SJSA1 (cell line): ENCODE data around the gene EIF3C. TPM values are rescaled to one million over a fixed set of nuclear protein-coding genes. Genes with fewer than 3 reads are reported as not detected.
"Not testable (repeated sequence)": the region's sequence is repeated elsewhere in the genome, so short reads cannot be mapped to it uniquely, and the experiment has no call there.

Experiments
- DNase-seq, 2 experiments: peaks; one replicate each; pipeline ENCODE4 v3.0.0-alpha.2; 2015 to 2020; ENCODE audit warnings: low spot score in 2 of 2, low read depth in 1 of 2
- H3K27ac ChIP-seq: fragments of 250-450 bp; sonication (Bioruptor Pico); 2 replicates; pipeline ENCODE4 v1.5.1; 2020; ENCODE audit warnings: mild to moderate bottlenecking, moderate library complexity
- H3K27me3 ChIP-seq: fragments of 250-450 bp; sonication (Bioruptor Pico); replicated peaks from 2 replicates; pipeline ENCODE4 v1.5.1; 2020; ENCODE audit warnings: mild to moderate bottlenecking, moderate library complexity
- H3K36me3 ChIP-seq: fragments of 250-450 bp; sonication (Bioruptor Pico); 2 replicates; pipeline ENCODE4 v1.5.1; 2020; ENCODE audit warnings: mild to moderate bottlenecking
- H3K4me1 ChIP-seq: fragments of 250-450 bp; sonication (Bioruptor Pico); replicated peaks from 2 replicates; pipeline ENCODE4 v1.6.1; 2021; ENCODE audit warnings: mild to moderate bottlenecking
- H3K4me3 ChIP-seq: fragments of 250-450 bp; sonication (Bioruptor Pico); 2 replicates; pipeline ENCODE4 v1.5.1; 2020; ENCODE audit warnings: mild to moderate bottlenecking
- H3K9me3 ChIP-seq: fragments of 250-450 bp; sonication (Bioruptor Pico); replicated peaks from 2 replicates; pipeline ENCODE4 v1.5.1; 2020; ENCODE audit warnings: mild to moderate bottlenecking
- total RNA-seq: library from RNA; depleted of rRNA; stranded (reverse); fragments of >200 nt; shearing (Covaris generic); gene quantifications from 2 replicates; pipeline ENCODE4 v1.2.3, GENCODE V29; 2014

The EIF3C gene
- total RNA-seq, 1 experiment from 2014 or later = 76.5 TPM

- not testable (repeated sequence) for DNase-seq, H3K9me3 ChIP-seq, H3K4me1 ChIP-seq, H3K36me3 ChIP-seq, H3K27ac ChIP-seq, H3K27me3 ChIP-seq, H3K4me3 ChIP-seq
Measured at GRCh38 chr16:28722852-28723650, 11.8 kb downstream of the EIF3C start.

GRCh38 chr16:28731253-28731652, 20.0 kb downstream of the EIF3C start:
- not testable (repeated sequence) for H3K27me3 ChIP-seq, H3K9me3 ChIP-seq, H3K27ac ChIP-seq, H3K36me3 ChIP-seq, H3K4me1 ChIP-seq, H3K4me3 ChIP-seq, DNase-seq

GRCh38 chr16:28732455-28733124, 21.3 kb downstream of the EIF3C start:
- not testable (repeated sequence) for DNase-seq, H3K27ac ChIP-seq, H3K4me3 ChIP-seq, H3K4me1 ChIP-seq, H3K36me3 ChIP-seq, H3K27me3 ChIP-seq, H3K9me3 ChIP-seq

GRCh38 chr16:28739787-28740186, 28.5 kb downstream of the EIF3C start:
- H3K36me3 ChIP-seq, H3K27me3 ChIP-seq, H3K9me3 ChIP-seq, DNase-seq, H3K4me3 ChIP-seq, H3K27ac ChIP-seq, H3K4me1 ChIP-seq: not testable (repeated sequence)

- H3K36me3 ChIP-seq, H3K27me3 ChIP-seq: not testable (repeated sequence)
Measured at GRCh38 chr16:28740631-28741030, 29.4 kb downstream of the EIF3C start.

GRCh38 chr16:28741295-28741694, 30.0 kb downstream of the EIF3C start:
- H3K9me3 ChIP-seq, H3K36me3 ChIP-seq, H3K4me1 ChIP-seq, H3K4me3 ChIP-seq, H3K27ac ChIP-seq, DNase-seq, H3K27me3 ChIP-seq: not testable (repeated sequence)

More at GRCh38 chr16:28740631-28741030, 29.4 kb downstream of the EIF3C start:
- not testable (repeated sequence) for H3K27ac ChIP-seq, DNase-seq, H3K9me3 ChIP-seq, H3K4me1 ChIP-seq, H3K4me3 ChIP-seq

GRCh38 chr16:28746618-28747350, 35.5 kb downstream of the EIF3C start:
- H3K27me3 ChIP-seq, DNase-seq, H3K4me1 ChIP-seq, H3K36me3 ChIP-seq, H3K4me3 ChIP-seq, H3K9me3 ChIP-seq, H3K27ac ChIP-seq: not testable (repeated sequence)

GRCh38 chr16:28749997-28750465, 38.8 kb downstream of the EIF3C start:
- not testable (repeated sequence) for H3K4me3 ChIP-seq, H3K36me3 ChIP-seq, H3K9me3 ChIP-seq, H3K4me1 ChIP-seq, H3K27me3 ChIP-seq, H3K27ac ChIP-seq
- DNase-seq = peak in 1 of 2 experiments; percentile 36

GRCh38 chr16:28750469-28751067, 39.3 kb downstream of the EIF3C start:
- not testable (repeated sequence) for H3K27me3 ChIP-seq, H3K4me3 ChIP-seq, H3K9me3 ChIP-seq, H3K4me1 ChIP-seq, H3K36me3 ChIP-seq, DNase-seq, H3K27ac ChIP-seq

- not testable (repeated sequence) for H3K36me3 ChIP-seq, H3K9me3 ChIP-seq, H3K4me1 ChIP-seq, H3K4me3 ChIP-seq, DNase-seq, H3K27me3 ChIP-seq, H3K27ac ChIP-seq
Measured at GRCh38 chr16:28751487-28751886, 40.2 kb downstream of the EIF3C start, which contains the start of gene NPIPB9. Gene NPIPB9, plus strand, starts transcription at chr16:28751787.

- not testable (repeated sequence) for H3K27me3 ChIP-seq, H3K9me3 ChIP-seq, H3K4me1 ChIP-seq, H3K36me3 ChIP-seq, DNase-seq, H3K27ac ChIP-seq, H3K4me3 ChIP-seq
Measured at GRCh38 chr16:28781697-28782096, 70.4 kb downstream of the EIF3C start.

- not testable (repeated sequence) for H3K4me3 ChIP-seq, H3K27me3 ChIP-seq, H3K27ac ChIP-seq, H3K9me3 ChIP-seq, DNase-seq, H3K4me1 ChIP-seq, H3K36me3 ChIP-seq
Measured at GRCh38 chr16:28782357-28782756, 71.1 kb downstream of the EIF3C start.
